ENCODE results near the gene RACGAP1.
A peak's percentile ranks its signal among the peaks of the same experiment; 100 is the strongest.

Gene RACGAP1

DNA sequence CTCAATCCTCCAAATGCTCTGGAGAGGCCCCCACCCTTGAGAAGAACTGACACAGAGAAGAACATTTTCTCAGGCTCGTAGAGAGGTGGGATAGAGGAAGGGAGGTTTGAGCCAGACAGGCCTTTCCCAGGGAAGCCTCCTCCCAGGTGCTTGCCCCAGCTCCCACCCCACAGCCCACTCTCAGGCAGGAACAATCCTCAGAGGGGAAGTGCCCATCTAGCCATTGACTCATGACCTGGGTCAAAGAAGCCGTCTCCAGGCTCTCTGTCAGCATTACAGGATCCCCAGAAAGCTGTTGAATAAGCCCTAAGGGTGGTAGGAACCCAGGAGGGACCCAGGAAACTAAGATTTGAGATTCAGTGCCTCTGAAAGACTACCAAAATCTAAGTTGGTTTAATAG, 48.7 kb downstream of the RACGAP1 start:
- no peak overlapping the region for H2AK5ac ChIP-seq (ENCODE audit: low read length)
- no peak overlapping the region for H2BK15ac ChIP-seq (replicated peaks; ENCODE audit: low read depth)
- no peak overlapping the region for H3K9ac ChIP-seq (ENCODE audit: low read length)
- no peak overlapping the region for H3K56ac ChIP-seq (ENCODE audit: low read length)
- H4K8ac ChIP-seq (ENCODE audit: low read depth, low read length) = no peak overlapping the region
- H3K4me3 ChIP-seq (ENCODE audit: low read length) = no peak overlapping the region
- no peaks in the 10 kb centered on the region for H3K27me3 ChIP-seq (ENCODE audit: insufficient read depth, low read length, poor library complexity)
- WGBS (ENCODE audit: extremely low coverage, insufficient coverage, low lambda C conversion rate) = no CpG with 5 or more reads among the region's 2 CpGs
- no peak overlapping the region for H4K5ac ChIP-seq (ENCODE audit: low read length)
- no peak for DNase-seq
- no peak overlapping the region for H3K18ac ChIP-seq (ENCODE audit: low read length)
- no peaks in the 10 kb centered on the region for H3K79me2 ChIP-seq (ENCODE audit: control insufficient read depth, insufficient read depth, low read length)
- no peak overlapping the region for H2BK5ac ChIP-seq (ENCODE audit: low read length)
- no peak overlapping the region for H3K23ac ChIP-seq (ENCODE audit: low read length)
- H3K4me2 ChIP-seq (ENCODE audit: low read length) = no peak overlapping the region
- H3K27ac ChIP-seq (ENCODE audit: low read depth, low read length) = no peak overlapping the region
- no peak overlapping the region for H3K4ac ChIP-seq (ENCODE audit: low read depth, low read length)
- H3K4me1 ChIP-seq (ENCODE audit: control insufficient read depth, low read depth, low read length) = no peaks in the 10 kb centered on the region
- H3K36me3 ChIP-seq (ENCODE audit: control insufficient read depth, insufficient read depth, low read length) = no peaks in the 10 kb centered on the region
- no peak overlapping the region for H2BK120ac ChIP-seq (ENCODE audit: low read depth, low read length)
- no peaks in the 10 kb centered on the region for H3K79me1 ChIP-seq (ENCODE audit: low read length)

DNA sequence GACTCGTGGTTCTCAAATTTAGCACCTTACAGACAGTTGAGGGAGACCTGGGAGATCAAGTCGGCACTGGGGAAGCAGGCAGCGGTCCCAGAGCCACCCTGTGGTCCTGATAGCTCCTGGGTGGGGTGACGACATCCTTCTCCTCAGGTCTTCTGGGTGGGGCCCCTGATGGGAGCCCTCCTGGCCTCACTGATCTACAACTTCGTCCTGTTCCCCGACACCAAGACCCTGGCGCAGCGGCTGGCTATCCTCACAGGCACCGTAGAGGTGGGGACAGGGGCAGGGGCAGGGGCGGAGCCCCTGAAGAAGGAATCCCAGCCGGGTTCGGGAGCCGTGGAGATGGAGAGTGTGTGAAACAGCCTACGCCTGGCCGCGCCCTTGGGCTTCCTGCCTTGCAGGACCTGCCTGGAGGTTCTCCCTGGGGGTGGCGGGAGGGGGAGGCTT, 50.0 kb downstream of the RACGAP1 start:
- no peak overlapping the region for H4K5ac ChIP-seq (ENCODE audit: low read length)
- no peaks in the 10 kb centered on the region for H3K27me3 ChIP-seq (ENCODE audit: insufficient read depth, low read length, poor library complexity)
- peaks cover 3% of the 10 kb centered on the region for H3K4me1 ChIP-seq (ENCODE audit: control insufficient read depth, low read depth, low read length)
- H2BK120ac ChIP-seq (ENCODE audit: low read depth, low read length) = no peak overlapping the region
- H3K36me3 ChIP-seq (ENCODE audit: control insufficient read depth, insufficient read depth, low read length) = no peaks in the 10 kb centered on the region
- WGBS (ENCODE audit: extremely low coverage, insufficient coverage, low lambda C conversion rate) = no CpG with 5 or more reads among the region's 17 CpGs
- no peak overlapping the region for H3K56ac ChIP-seq (ENCODE audit: low read length)
- H3K4me3 ChIP-seq (ENCODE audit: low read length) = no peak overlapping the region
- H3K4ac ChIP-seq (ENCODE audit: low read depth, low read length) = no peak overlapping the region
- no peak overlapping the region for H2BK15ac ChIP-seq (replicated peaks; ENCODE audit: low read depth)
- H3K9ac ChIP-seq (ENCODE audit: low read length) = no peak overlapping the region
- H3K23ac ChIP-seq (ENCODE audit: low read length) = no peak overlapping the region
- no peak overlapping the region for H2AK5ac ChIP-seq (ENCODE audit: low read length)
- H3K27ac ChIP-seq (ENCODE audit: low read depth, low read length) = no peak overlapping the region
- no peak overlapping the region for H4K8ac ChIP-seq (ENCODE audit: low read depth, low read length)
- no peaks in the 10 kb centered on the region for H3K79me2 ChIP-seq (ENCODE audit: control insufficient read depth, insufficient read depth, low read length)
- H3K4me2 ChIP-seq (ENCODE audit: low read length) = no peak overlapping the region
- H2BK5ac ChIP-seq (ENCODE audit: low read length) = no peak overlapping the region
- no peaks in the 10 kb centered on the region for H3K79me1 ChIP-seq (ENCODE audit: low read length)
- H3K18ac ChIP-seq (ENCODE audit: low read length) = no peak overlapping the region
- no peak for DNase-seq

DNA sequence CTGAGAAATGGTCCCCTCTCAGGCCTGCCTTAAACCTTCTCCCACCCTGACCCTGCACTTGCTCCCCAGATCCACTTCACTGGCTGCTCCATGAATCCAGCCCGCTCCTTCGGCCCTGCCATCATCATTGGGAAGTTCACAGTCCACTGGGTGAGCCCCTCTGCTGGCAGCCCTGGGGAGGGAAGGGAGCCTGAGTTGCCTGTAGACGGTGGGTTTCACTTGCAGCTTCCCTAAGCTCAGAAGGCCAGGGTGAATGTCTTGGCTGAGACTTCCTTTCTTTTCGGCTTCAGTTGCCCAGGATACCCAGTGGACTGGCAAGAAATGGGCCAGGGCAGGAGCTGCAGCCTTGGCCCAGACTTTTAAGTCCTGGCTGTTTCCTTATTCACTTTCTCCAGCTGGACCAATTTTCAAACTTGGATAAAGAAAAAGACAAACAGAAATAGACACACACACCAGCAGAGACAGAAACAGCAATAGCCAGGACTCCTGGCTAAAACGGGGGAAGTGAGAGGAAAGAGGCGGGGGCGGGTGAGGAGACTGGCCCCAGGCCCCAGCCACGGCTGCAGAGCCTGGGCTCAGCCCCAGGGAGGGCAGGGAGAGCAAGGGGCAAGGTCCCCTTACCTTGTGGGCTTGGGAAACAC, 50.5 kb downstream of the RACGAP1 start:
- Histone ChIP-seq H2AK5ac (ENCODE audit: low read length) (no peak overlapping the region), H3K4ac (ENCODE audit: low read depth, low read length) (no peak overlapping the region), H2BK120ac (ENCODE audit: low read depth, low read length) (no peak overlapping the region), H2BK15ac (replicated peaks; ENCODE audit: low read depth) (no peak overlapping the region), H3K4me3 (ENCODE audit: low read length) (no peak overlapping the region), H3K79me2 (ENCODE audit: control insufficient read depth, insufficient read depth, low read length) (no peaks in the 10 kb centered on the region), H3K56ac (ENCODE audit: low read length) (no peak overlapping the region), H3K27ac (ENCODE audit: low read depth, low read length) (no peak overlapping the region), H3K9ac (ENCODE audit: low read length) (no peak overlapping the region), H3K4me1 (ENCODE audit: control insufficient read depth, low read depth, low read length) (peaks cover 3% of the 10 kb centered on the region), H3K27me3 (ENCODE audit: insufficient read depth, low read length, poor library complexity) (no peaks in the 10 kb centered on the region), H3K18ac (ENCODE audit: low read length) (no peak overlapping the region), H4K8ac (ENCODE audit: low read depth, low read length) (no peak overlapping the region), H3K79me1 (ENCODE audit: low read length) (no peaks in the 10 kb centered on the region), H3K36me3 (ENCODE audit: control insufficient read depth, insufficient read depth, low read length) (no peaks in the 10 kb centered on the region), H2BK5ac (ENCODE audit: low read length) (no peak overlapping the region), H4K5ac (ENCODE audit: low read length) (no peak overlapping the region), H3K23ac (ENCODE audit: low read length) (no peak overlapping the region), H3K4me2 (ENCODE audit: low read length) (no peak overlapping the region)
- WGBS (ENCODE audit: extremely low coverage, insufficient coverage, low lambda C conversion rate) = no CpG with 5 or more reads among the region's 8 CpGs
- DNase-seq = no peak

DNA sequence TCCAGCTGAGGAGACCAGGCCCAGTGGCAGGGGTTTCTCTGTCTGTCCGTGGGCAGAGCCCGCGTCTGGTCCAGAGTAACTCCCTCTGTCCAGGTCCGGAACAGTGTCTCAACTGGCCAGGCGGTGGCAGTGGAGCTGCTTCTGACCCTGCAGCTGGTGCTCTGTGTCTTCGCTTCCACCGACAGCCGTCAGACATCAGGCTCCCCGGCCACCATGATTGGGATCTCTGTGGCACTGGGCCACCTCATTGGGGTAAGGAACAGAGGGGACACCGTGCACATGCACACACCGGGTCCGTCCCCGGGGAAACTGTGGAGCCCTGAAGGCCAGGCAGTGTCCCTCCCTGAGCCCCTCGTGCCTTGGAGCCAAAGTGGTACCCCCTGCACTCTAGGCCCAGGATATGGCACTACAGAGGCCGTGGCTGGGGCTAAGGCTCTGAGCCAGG, 51.0 kb downstream of the RACGAP1 start:
- Histone ChIP-seq H2BK5ac (ENCODE audit: low read length) (no peak overlapping the region), H3K56ac (ENCODE audit: low read length) (no peak overlapping the region), H3K4me2 (ENCODE audit: low read length) (no peak overlapping the region), H2BK120ac (ENCODE audit: low read depth, low read length) (no peak overlapping the region), H3K23ac (ENCODE audit: low read length) (no peak overlapping the region), H3K36me3 (ENCODE audit: control insufficient read depth, insufficient read depth, low read length) (no peaks in the 10 kb centered on the region), H2BK15ac (replicated peaks; ENCODE audit: low read depth) (no peak overlapping the region), H4K8ac (ENCODE audit: low read depth, low read length) (no peak overlapping the region), H3K27me3 (ENCODE audit: insufficient read depth, low read length, poor library complexity) (no peaks in the 10 kb centered on the region), H3K9ac (ENCODE audit: low read length) (no peak overlapping the region), H3K27ac (ENCODE audit: low read depth, low read length) (no peak overlapping the region), H3K79me1 (ENCODE audit: low read length) (no peaks in the 10 kb centered on the region), H2AK5ac (ENCODE audit: low read length) (no peak overlapping the region), H3K4me1 (ENCODE audit: control insufficient read depth, low read depth, low read length) (peaks cover 3% of the 10 kb centered on the region), H4K5ac (ENCODE audit: low read length) (no peak overlapping the region), H3K79me2 (ENCODE audit: control insufficient read depth, insufficient read depth, low read length) (no peaks in the 10 kb centered on the region), H3K4me3 (ENCODE audit: low read length) (no peak overlapping the region), H3K18ac (ENCODE audit: low read length) (no peak overlapping the region), H3K4ac (ENCODE audit: low read depth, low read length) (no peak overlapping the region)
- DNase-seq = peak; percentile 54
- WGBS (ENCODE audit: extremely low coverage, insufficient coverage, low lambda C conversion rate) = no CpG with 5 or more reads among the region's 15 CpGs

DNA sequence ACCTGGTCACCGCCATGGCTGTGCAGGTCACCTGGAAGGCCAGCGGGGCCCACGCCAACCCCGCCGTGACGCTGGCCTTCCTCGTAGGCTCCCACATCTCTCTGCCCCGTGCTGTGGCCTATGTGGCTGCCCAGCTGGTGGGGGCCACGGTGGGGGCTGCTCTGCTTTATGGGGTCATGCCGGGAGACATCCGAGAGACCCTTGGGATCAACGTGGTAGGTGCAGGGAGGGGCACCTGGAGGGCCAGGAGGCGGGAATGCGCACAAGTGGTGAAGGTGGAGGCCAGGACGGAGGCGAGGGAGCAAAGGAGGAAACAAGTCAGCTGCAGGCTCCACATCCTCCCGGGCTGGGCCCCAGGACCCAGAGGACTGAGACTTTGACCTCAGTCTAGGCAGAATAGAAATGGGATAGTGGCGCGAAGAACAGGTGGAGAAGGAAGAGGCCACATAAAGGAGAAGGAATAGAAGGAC, 51.9 kb downstream of the RACGAP1 start:
- H3K56ac ChIP-seq (ENCODE audit: low read length) = no peak overlapping the region
- no peaks in the 10 kb centered on the region for H3K79me2 ChIP-seq (ENCODE audit: control insufficient read depth, insufficient read depth, low read length)
- no peaks in the 10 kb centered on the region for H3K27me3 ChIP-seq (ENCODE audit: insufficient read depth, low read length, poor library complexity)
- no peak overlapping the region for H3K4me2 ChIP-seq (ENCODE audit: low read length)
- H3K79me1 ChIP-seq (ENCODE audit: low read length) = no peaks in the 10 kb centered on the region
- no peak overlapping the region for H2BK5ac ChIP-seq (ENCODE audit: low read length)
- H3K27ac ChIP-seq (ENCODE audit: low read depth, low read length) = no peak overlapping the region
- H3K9ac ChIP-seq (ENCODE audit: low read length) = no peak overlapping the region
- H2BK15ac ChIP-seq (replicated peaks; ENCODE audit: low read depth) = no peak overlapping the region
- H4K5ac ChIP-seq (ENCODE audit: low read length) = no peak overlapping the region
- H3K4ac ChIP-seq (ENCODE audit: low read depth, low read length) = no peak overlapping the region
- no peak overlapping the region for H3K4me3 ChIP-seq (ENCODE audit: low read length)
- no peak overlapping the region for H3K23ac ChIP-seq (ENCODE audit: low read length)
- no peak overlapping the region for H2BK120ac ChIP-seq (ENCODE audit: low read depth, low read length)
- no peak overlapping the region for H3K18ac ChIP-seq (ENCODE audit: low read length)
- H2AK5ac ChIP-seq (ENCODE audit: low read length) = no peak overlapping the region
- no CpG with 5 or more reads among the region's 19 CpGs for WGBS (ENCODE audit: extremely low coverage, insufficient coverage, low lambda C conversion rate)
- no peaks in the 10 kb centered on the region for H3K36me3 ChIP-seq (ENCODE audit: control insufficient read depth, insufficient read depth, low read length)
- peaks cover 3% of the 10 kb centered on the region for H3K4me1 ChIP-seq (ENCODE audit: control insufficient read depth, low read depth, low read length)
- DNase-seq = no peak
- no peak overlapping the region for H4K8ac ChIP-seq (ENCODE audit: low read depth, low read length)

Data from mesendoderm (in vitro differentiated cells).